Astrocyte of the cerebellum (primary cell): ENCODE measurements around the gene CNTROB.

Source experiments
- DNase-seq: peaks from one replicate; pipeline ENCODE4 v3.0.0-alpha.2; 2011; ENCODE audit warnings: low read depth
- H3K4me3 ChIP-seq: 2 replicates; pipeline ENCODE4 v1.5.1; 2011; ENCODE audit warnings: mild to moderate bottlenecking, low read depth, low read length, moderate library complexity
- in situ Hi-C: cut with HindIII; loops from 2 replicates; pipeline ENCODE4 v1.10.0; 2017; ENCODE audit warnings: low sequenced_read_pairs
- TF ChIP-seq, protein P1 (sequence below): IDR thresholded peaks from 2 replicates; pipeline ENCODE4 v1.5.1; 2012; ENCODE audit warnings: low read length, low read depth, moderate library complexity, mild to moderate bottlenecking; ENCODE audit errors: missing control alignments

CNTROB gene

DNA sequence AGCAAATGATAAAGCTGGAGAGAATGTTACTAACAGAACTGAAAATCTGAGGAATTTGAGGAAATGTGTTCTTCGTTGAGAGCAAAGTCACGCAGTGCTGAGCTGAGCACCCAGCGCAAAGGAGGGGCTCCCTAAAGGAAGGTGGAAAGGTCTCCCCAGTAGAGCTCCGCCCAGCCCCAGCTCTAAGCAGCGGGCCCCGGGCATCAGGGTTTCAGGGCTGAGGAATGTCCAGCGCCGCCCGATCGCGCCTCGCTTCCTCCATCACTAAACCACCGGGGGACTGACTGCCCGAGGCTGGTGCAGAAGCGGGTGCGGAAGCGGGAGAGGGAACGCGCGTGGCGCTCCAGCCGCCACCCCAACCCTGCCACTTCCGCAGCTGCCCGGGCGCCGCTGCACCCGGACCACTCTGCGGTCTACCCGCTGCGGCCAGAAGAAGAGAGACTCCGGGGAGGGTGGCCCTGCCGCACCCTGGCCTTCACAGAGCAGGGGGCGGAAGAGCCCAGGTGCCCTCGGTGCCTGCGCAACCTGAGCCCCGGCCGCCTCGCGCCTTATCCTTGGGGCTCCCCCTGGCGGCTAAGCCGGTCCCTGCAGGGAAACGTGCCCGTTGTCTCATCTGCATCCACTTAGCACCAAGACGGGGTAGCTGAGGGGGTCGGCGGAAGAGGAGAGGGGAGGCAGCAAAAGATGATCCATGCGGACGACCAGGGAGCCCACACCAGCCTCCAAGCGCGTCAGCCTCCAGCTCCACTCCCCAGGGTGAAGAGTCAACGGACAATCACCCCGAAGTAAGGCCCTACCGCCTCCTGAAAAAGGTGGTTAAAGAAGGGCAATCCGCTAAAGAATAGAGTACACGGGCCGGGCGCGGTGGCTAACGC lies 58.0 kb downstream of the CNTROB start:
- DNase-seq = peak; percentile 12
- in situ Hi-C loops = no loop called here

DNA sequence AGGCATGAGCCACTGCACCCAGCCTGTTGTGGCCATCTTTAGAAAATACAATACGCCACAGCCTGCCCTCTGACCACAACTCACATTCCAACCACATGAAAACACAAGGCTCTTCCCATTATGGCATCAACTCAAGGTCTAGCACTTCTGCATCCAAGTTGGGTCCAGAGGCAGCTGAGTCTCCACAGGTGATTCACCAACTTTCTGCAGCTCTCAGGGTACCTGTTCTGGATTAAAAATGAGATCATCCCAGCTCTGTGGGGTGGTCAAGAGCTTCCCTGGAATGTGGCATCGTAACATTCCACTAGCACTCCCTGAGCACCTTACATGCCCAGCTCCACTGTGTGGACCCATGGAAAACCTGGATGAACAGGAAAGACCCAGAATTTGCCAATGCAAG lies 60.5 kb downstream of the CNTROB start:
- no peak overlapping the region for H3K4me3 ChIP-seq
- TF ChIP-seq, protein P1, sequence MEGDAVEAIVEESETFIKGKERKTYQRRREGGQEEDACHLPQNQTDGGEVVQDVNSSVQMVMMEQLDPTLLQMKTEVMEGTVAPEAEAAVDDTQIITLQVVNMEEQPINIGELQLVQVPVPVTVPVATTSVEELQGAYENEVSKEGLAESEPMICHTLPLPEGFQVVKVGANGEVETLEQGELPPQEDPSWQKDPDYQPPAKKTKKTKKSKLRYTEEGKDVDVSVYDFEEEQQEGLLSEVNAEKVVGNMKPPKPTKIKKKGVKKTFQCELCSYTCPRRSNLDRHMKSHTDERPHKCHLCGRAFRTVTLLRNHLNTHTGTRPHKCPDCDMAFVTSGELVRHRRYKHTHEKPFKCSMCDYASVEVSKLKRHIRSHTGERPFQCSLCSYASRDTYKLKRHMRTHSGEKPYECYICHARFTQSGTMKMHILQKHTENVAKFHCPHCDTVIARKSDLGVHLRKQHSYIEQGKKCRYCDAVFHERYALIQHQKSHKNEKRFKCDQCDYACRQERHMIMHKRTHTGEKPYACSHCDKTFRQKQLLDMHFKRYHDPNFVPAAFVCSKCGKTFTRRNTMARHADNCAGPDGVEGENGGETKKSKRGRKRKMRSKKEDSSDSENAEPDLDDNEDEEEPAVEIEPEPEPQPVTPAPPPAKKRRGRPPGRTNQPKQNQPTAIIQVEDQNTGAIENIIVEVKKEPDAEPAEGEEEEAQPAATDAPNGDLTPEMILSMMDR = no peak
- in situ Hi-C loops = no loop called here
- peak; percentile 33 for DNase-seq

More for the DNA sequence above, 58.0 kb downstream of the CNTROB start:
- H3K4me3 ChIP-seq = peak overlapping the region; percentile 51
- TF ChIP-seq, protein P1 = peak; percentile 92

DNA sequence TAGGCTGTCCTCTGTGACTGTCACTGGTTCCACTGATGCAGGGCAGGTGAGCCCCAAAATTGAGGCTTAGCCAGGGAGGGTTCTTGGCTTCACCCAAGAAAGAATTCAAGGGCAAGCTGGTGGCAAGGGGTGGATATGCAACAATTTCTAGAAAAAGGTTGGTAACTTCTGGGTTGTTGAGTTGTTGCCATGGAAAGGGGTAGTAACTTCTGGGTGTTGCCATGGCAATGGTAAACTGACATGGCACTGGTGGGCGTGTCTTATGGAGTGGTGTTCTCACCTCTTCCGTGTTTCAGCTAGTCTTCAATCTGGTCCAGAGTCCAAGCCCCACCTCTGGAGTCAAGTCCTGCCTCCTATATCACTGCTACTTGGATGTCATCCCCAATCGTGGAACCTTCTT lies 60.9 kb downstream of the CNTROB start:
- in situ Hi-C loops = no loop called here
- DNase-seq = no peak

DNA sequence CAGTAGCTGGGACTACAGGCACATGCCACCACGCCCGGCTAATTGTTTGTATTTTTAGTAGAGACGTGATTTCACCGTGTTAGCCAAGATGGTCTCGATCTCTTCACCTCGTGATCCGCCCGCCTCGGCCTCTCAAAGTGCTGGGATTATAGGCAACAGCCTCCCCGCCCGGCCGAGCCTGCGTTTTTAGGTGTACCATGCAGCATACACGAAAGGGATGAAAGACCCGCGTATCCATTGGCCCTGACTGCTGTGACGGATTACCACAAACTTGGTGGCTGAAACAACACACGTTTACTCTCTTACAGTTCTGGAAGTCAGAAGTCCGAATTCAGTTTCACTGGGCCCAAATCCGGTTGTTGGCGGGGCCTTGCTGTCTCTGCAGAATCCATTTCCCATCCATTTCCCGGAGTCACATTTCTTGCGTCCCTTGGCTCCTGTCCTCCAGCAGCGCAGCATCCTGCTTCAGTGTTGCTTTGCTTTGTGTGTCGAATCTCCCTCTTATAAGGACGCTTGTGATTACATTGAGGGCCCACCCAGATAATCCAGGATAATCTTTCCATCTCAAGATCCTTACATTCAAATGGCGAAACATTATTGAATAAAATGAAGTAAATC lies 62.1 kb downstream of the CNTROB start:
- TF ChIP-seq, protein P1 = no peak
- in situ Hi-C loops = no loop called here
- no peak for DNase-seq
- H3K4me3 ChIP-seq = no peak overlapping the region

More for the DNA sequence above, 60.9 kb downstream of the CNTROB start:
- H3K4me3 ChIP-seq = no peak overlapping the region
- TF ChIP-seq, protein P1 = no peak

DNA sequence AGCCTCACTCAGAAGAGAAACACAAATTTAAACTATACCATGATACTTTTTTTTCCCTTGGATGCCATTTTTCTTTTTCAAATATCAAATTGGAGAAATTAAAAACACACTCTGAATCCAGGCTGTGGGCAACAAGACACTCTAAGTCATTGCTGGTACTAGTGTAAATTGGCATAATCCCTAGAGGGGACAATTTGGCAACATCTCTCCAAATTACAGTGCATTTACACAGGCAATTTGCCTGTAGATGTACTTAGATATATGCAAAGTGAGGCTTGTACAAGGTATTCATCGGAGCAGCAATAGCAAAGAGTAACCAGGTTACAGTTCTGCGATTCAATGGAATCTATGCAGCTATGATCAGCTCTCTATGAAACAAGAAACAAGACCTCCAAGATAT lies 63.7 kb downstream of the CNTROB start:
- in situ Hi-C loops = no loop called here
- no peak overlapping the region for H3K4me3 ChIP-seq
- TF ChIP-seq, protein P1 = no peak
- DNase-seq = no peak

DNA sequence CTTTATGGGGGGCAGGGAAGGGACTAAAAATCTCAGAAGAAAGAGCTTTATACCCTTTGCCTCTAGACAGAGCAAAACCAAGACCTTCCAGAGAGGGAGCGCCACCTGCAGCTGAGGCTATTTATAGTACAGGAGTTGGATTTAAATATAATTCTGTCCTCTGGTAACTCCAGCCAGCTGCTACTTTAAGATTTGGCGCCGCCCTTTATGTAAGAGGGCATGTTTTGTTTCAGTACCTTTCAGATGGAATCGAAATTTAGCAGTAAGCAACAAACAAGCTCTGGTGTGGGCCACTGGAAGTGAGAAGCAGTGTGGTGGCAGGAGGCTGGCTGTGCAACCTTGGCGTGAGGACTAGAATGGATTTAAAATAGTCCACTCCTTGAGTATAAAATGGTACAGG lies 65.2 kb downstream of the CNTROB start:
- TF ChIP-seq, protein P1 = peak; percentile 37
- no peak for DNase-seq
- in situ Hi-C loops = no loop called here
- H3K4me3 ChIP-seq = no peak overlapping the region
